Stomach (tissue), 4 donors: ENCODE data around the gene MTMR1.

Experiments
- POLR2A ChIP-seq, 4 donors: fragments of 450-650 bp; IDR thresholded peaks; one replicate each; pipeline ENCODE4 v1.6.1; 2016; ENCODE audit warnings: antibody characterized with exemption in 4 of 4, control low read depth in 2 of 4, mild to moderate bottlenecking in 1 of 4, moderate library complexity in 1 of 4
- POLR2AphosphoS5 ChIP-seq, 3 donors: sonication (generic); formaldehyde crosslinking; IDR thresholded peaks; one replicate each; pipeline ENCODE4 v1.6.1; 2016; ENCODE audit warnings: antibody characterized with exemption in 3 of 3
- TF ChIP-seq, protein P1 (sequence below), 7 experiments: fragments of 450-650 bp in 4 of 7; fragments of 200-600 bp in 3 of 7; sonication (generic) in 3 of 7; IDR thresholded peaks; one replicate each; pipeline ENCODE4 v1.5.1; 2016 to 2019; ENCODE audit warnings: antibody characterized with exemption in 7 of 7, control low read depth in 2 of 7, mild to moderate bottlenecking in 1 of 7

GRCh38 chrX:150696866-150697265 is 3.7 kb downstream of the MTMR1 start:
- TF ChIP-seq, protein P1, sequence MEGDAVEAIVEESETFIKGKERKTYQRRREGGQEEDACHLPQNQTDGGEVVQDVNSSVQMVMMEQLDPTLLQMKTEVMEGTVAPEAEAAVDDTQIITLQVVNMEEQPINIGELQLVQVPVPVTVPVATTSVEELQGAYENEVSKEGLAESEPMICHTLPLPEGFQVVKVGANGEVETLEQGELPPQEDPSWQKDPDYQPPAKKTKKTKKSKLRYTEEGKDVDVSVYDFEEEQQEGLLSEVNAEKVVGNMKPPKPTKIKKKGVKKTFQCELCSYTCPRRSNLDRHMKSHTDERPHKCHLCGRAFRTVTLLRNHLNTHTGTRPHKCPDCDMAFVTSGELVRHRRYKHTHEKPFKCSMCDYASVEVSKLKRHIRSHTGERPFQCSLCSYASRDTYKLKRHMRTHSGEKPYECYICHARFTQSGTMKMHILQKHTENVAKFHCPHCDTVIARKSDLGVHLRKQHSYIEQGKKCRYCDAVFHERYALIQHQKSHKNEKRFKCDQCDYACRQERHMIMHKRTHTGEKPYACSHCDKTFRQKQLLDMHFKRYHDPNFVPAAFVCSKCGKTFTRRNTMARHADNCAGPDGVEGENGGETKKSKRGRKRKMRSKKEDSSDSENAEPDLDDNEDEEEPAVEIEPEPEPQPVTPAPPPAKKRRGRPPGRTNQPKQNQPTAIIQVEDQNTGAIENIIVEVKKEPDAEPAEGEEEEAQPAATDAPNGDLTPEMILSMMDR (IDR thresholded peaks at IDR 0.05), result no peak
- TF ChIP-seq POLR2AphosphoS5 (IDR thresholded peaks at IDR 0.05) (no peak), POLR2A (IDR thresholded peaks at IDR 0.05) (no peak)
